ELF-1 (cell line): ENCODE measurements around the gene MSI2.

Experiments
- DNase-seq: peaks from one replicate; pipeline ENCODE4 v3.0.0-alpha.2; 2016; ENCODE audit warnings: low read depth, low spot score

The MSI2 gene

GRCh38 chr17:57269598-57270255 is 13.4 kb downstream of the MSI2 start:
- DNase-seq = no peak

- no peak for DNase-seq
Observed at GRCh38 chr17:57270801-57271245, 14.5 kb downstream of the MSI2 start.

- no peak for DNase-seq
Observed at GRCh38 chr17:57271821-57272220, 15.5 kb downstream of the MSI2 start.

GRCh38 chr17:57273490-57273889 is 17.2 kb downstream of the MSI2 start:
- no peak for DNase-seq

GRCh38 chr17:57274162-57274561 is 17.8 kb downstream of the MSI2 start:
- no peak for DNase-seq

- DNase-seq = no peak
Observed at GRCh38 chr17:57275071-57275764, 18.9 kb downstream of the MSI2 start.

GRCh38 chr17:57276621-57277020 is 20.3 kb downstream of the MSI2 start:
- no peak for DNase-seq

GRCh38 chr17:57277923-57278604 is 21.7 kb downstream of the MSI2 start:
- no peak for DNase-seq

GRCh38 chr17:57278740-57279387 is 22.5 kb downstream of the MSI2 start:
- DNase-seq = no peak

GRCh38 chr17:57279432-57279831 is 23.1 kb downstream of the MSI2 start:
- DNase-seq = no peak

- no peak for DNase-seq
Observed at GRCh38 chr17:57281887-57282286, 25.6 kb downstream of the MSI2 start.

GRCh38 chr17:57282296-57282695 is 26.0 kb downstream of the MSI2 start:
- no peak for DNase-seq

GRCh38 chr17:57283203-57283971 is 27.1 kb downstream of the MSI2 start:
- DNase-seq = no peak

GRCh38 chr17:57284583-57284982 is 28.3 kb downstream of the MSI2 start:
- no peak for DNase-seq

- peak; percentile 37 for DNase-seq
Observed at GRCh38 chr17:57284984-57285646, 28.8 kb downstream of the MSI2 start.

GRCh38 chr17:57285701-57286100 is 29.4 kb downstream of the MSI2 start:
- no peak for DNase-seq

GRCh38 chr17:57286399-57287105 is 30.2 kb downstream of the MSI2 start:
- peak; percentile 27 for DNase-seq

GRCh38 chr17:57288040-57288772 is 31.9 kb downstream of the MSI2 start:
- no peak for DNase-seq

GRCh38 chr17:57288773-57289121 is 32.4 kb downstream of the MSI2 start:
- no peak for DNase-seq

- DNase-seq = no peak
Observed at GRCh38 chr17:57289130-57289529, 32.8 kb downstream of the MSI2 start.
